WTC11 (cell line): ENCODE results near the gene TEX26.

Source experiments
- CREB1 ChIP-seq: sonication (generic); formaldehyde crosslinking; IDR thresholded peaks from 2 replicates; pipeline ENCODE4 v1.8.0; 2023; ENCODE audit warnings: mild to moderate bottlenecking, missing genetic modification reagents
- ESRRA ChIP-seq: sonication (generic); formaldehyde crosslinking; IDR thresholded peaks from 2 replicates; pipeline ENCODE4 v1.8.1; 2022; ENCODE audit warnings: mild to moderate bottlenecking, missing genetic modification reagents, borderline replicate concordance
- FOXJ3 ChIP-seq: sonication (generic); formaldehyde crosslinking; IDR thresholded peaks from 2 replicates; pipeline ENCODE4 v1.9.0; 2021; ENCODE audit warnings: missing genetic modification reagents, mild to moderate bottlenecking, borderline replicate concordance
- SP1 ChIP-seq: sonication (generic); formaldehyde crosslinking; conservative IDR thresholded peaks from 2 replicates; pipeline ENCODE4 v1.8.1; 2022; ENCODE audit warnings: missing genetic modification reagents
- USF1 ChIP-seq: sonication (generic); formaldehyde crosslinking; IDR thresholded peaks from 2 replicates; pipeline ENCODE4 v1.8.0; 2022; ENCODE audit warnings: mild to moderate bottlenecking, missing genetic modification reagents
- ZNF671 ChIP-seq: fragments of 250-450 bp; sonication (Bioruptor Pico); IDR thresholded peaks from 2 replicates; pipeline ENCODE4 v1.8.0; 2021; ENCODE audit warnings: mild to moderate bottlenecking
- TF ChIP-seq, protein P1 (sequence below): fragments of 200-600 bp; IDR thresholded peaks from 2 replicates; pipeline ENCODE4 v1.8.0; 2022; ENCODE audit warnings: antibody characterized with exemption
- TF ChIP-seq, protein P2 (sequence below): sonication (generic); formaldehyde crosslinking; IDR thresholded peaks from 2 replicates; pipeline ENCODE4 v1.8.1; 2023; ENCODE audit warnings: mild to moderate bottlenecking, missing genetic modification reagents, borderline replicate concordance

DNA sequence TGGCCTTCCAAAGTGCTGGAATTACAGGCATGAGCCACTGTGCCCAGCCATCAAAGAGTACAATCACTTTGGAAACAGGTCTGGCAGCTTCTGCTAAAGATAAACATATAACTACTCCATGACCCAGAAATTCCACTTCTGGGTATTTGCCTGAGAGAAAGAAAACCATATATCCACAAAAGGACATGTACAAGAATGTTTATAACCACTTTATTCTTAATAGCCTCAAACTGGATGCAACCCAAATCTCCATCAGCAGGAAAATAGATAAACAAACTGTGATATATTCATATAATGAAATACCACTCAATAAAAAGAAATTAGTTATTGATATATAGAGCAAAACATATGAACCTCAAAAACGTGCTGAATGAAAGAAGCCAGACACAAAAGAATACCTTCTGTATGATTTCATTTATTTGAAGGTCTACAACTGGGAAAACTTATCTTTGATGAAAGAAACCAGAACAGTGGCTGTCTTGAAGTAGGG lies 40.5 kb downstream of the TEX26 start:
- TF ChIP-seq ESRRA (CRISPR knock-in tag), result no peak
- no peak for TF ChIP-seq USF1 (CRISPR knock-in tag)
- no peak for TF ChIP-seq ZNF671 (CRISPR knock-in tag)
- TF ChIP-seq, protein P1, sequence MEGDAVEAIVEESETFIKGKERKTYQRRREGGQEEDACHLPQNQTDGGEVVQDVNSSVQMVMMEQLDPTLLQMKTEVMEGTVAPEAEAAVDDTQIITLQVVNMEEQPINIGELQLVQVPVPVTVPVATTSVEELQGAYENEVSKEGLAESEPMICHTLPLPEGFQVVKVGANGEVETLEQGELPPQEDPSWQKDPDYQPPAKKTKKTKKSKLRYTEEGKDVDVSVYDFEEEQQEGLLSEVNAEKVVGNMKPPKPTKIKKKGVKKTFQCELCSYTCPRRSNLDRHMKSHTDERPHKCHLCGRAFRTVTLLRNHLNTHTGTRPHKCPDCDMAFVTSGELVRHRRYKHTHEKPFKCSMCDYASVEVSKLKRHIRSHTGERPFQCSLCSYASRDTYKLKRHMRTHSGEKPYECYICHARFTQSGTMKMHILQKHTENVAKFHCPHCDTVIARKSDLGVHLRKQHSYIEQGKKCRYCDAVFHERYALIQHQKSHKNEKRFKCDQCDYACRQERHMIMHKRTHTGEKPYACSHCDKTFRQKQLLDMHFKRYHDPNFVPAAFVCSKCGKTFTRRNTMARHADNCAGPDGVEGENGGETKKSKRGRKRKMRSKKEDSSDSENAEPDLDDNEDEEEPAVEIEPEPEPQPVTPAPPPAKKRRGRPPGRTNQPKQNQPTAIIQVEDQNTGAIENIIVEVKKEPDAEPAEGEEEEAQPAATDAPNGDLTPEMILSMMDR, result no peak
- TF ChIP-seq CREB1 (CRISPR knock-in tag), result no peak
- TF ChIP-seq SP1 (CRISPR knock-in tag), result no peak
- TF ChIP-seq, protein P2, sequence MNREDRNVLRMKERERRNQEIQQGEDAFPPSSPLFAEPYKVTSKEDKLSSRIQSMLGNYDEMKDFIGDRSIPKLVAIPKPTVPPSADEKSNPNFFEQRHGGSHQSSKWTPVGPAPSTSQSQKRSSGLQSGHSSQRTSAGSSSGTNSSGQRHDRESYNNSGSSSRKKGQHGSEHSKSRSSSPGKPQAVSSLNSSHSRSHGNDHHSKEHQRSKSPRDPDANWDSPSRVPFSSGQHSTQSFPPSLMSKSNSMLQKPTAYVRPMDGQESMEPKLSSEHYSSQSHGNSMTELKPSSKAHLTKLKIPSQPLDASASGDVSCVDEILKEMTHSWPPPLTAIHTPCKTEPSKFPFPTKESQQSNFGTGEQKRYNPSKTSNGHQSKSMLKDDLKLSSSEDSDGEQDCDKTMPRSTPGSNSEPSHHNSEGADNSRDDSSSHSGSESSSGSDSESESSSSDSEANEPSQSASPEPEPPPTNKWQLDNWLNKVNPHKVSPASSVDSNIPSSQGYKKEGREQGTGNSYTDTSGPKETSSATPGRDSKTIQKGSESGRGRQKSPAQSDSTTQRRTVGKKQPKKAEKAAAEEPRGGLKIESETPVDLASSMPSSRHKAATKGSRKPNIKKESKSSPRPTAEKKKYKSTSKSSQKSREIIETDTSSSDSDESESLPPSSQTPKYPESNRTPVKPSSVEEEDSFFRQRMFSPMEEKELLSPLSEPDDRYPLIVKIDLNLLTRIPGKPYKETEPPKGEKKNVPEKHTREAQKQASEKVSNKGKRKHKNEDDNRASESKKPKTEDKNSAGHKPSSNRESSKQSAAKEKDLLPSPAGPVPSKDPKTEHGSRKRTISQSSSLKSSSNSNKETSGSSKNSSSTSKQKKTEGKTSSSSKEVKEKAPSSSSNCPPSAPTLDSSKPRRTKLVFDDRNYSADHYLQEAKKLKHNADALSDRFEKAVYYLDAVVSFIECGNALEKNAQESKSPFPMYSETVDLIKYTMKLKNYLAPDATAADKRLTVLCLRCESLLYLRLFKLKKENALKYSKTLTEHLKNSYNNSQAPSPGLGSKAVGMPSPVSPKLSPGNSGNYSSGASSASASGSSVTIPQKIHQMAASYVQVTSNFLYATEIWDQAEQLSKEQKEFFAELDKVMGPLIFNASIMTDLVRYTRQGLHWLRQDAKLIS (CRISPR knock-in tag), result no peak
- no peak for TF ChIP-seq FOXJ3 (CRISPR knock-in tag)
